Stimulated activated CD8-positive, alpha-beta memory T cell treated with anti-CD3 and anti-CD28 coated beads, Interleukin-15, amount 100 ng/mL, for 4 hours (primary cell): ENCODE data around the gene EVX1.

Experiments
- DNase-seq, 2 donors: peaks; one replicate each; pipeline ENCODE4 v3.0.0-alpha.2; 2020; ENCODE audit warnings: low read depth in 2 of 2

The EVX1 gene

GRCh38 chr7:27235387-27236311, 7.0 kb upstream of the EVX1 start:
- DNase-seq: no peak

GRCh38 chr7:27237735-27238334, 4.8 kb upstream of the EVX1 start:
- no peak for DNase-seq

GRCh38 chr7:27238979-27239386, 3.6 kb upstream of the EVX1 start:
- no peak for DNase-seq

GRCh38 chr7:27239387-27240014, 3.1 kb upstream of the EVX1 start:
- DNase-seq: no peak

GRCh38 chr7:27240015-27240731, 2.4 kb upstream of the EVX1 start:
- no peak for DNase-seq

- DNase-seq: no peak
Observed at GRCh38 chr7:27241189-27242056, 1.2 kb upstream of the EVX1 start.

GRCh38 chr7:27242154-27242553, 448 bp upstream of the EVX1 start:
- no peak for DNase-seq

GRCh38 chr7:27243340-27244163, 950 bp downstream of the EVX1 start:
- DNase-seq: no peak

- no peak for DNase-seq
Observed at GRCh38 chr7:27244488-27245123, 2.0 kb downstream of the EVX1 start.

GRCh38 chr7:27245124-27245797, 2.7 kb downstream of the EVX1 start:
- no peak for DNase-seq

GRCh38 chr7:27245798-27246691, 3.4 kb downstream of the EVX1 start:
- DNase-seq: no peak

GRCh38 chr7:27247000-27247399, 4.4 kb downstream of the EVX1 start:
- no peak for DNase-seq

GRCh38 chr7:27247452-27248426, 5.1 kb downstream of the EVX1 start:
- DNase-seq: no peak

GRCh38 chr7:27248427-27248806, 5.8 kb downstream of the EVX1 start:
- no peak for DNase-seq

GRCh38 chr7:27248911-27249723, 6.5 kb downstream of the EVX1 start:
- DNase-seq: no peak
